HG02973 (cell line): ENCODE results near the gene WNT9A.
A peak's percentile ranks its signal among the peaks of the same experiment; 100 is the strongest.

Source experiments
- ATAC-seq: cut with Tn5 transposase; IDR thresholded peaks from one replicate; pipeline ENCODE4 v1.9.1; 2021; ENCODE audit warnings: moderate library complexity; ENCODE audit not compliant: unreplicated experiment

WNT9A gene

DNA sequence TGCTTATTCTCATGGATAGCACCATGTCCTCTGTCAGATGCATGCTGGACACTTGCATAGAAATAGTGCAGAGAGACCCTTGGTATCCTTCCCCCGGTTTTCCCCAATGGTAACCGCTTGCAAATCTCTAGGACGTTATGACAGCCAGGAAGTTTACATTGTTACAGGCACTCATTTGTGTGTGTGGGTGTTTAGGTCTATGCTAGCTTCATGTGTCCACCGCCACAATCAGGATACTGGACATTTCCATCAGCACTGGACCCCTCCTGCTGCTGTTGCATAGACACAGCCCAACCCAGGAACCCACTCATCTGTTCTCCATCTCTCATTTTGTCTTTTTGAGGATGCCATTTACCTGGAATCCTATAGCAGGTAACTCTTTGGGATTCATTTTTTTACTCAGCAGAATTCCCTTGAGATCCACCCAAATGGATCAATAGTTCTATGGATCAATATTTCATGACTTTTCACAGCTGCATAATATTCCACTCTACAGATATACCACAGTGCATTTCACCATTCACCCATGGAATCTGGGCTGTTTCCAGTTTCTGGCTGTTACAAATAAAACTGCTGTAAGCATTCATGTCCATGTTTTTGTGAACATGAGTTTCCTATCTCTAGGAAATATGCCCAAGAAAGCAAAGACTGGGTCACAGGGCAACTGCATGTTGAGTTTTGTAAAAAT, 6.6 kb upstream of the WNT9A start:
- no peak for ATAC-seq

DNA sequence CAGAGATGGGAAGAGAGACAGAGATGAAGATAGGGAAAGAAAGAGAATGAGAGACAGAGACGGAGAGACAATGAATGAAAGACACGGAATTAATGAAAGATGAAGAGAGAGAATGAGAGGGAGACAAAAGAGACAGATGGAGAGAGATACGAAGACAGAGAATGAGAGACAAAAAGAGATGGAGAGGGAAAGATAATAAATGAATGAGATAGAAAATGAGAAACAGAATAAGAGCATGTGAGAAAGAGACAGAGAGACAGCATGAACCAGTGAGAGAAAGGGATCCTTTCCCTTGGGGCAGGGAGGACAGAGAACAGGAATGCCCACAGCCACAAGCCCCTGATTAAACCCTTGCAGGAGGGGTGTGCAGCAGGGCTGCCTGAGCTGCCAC, 5.3 kb upstream of the WNT9A start:
- no peak for ATAC-seq

- no peak for ATAC-seq
These were observed 4.8 kb upstream of the WNT9A start for GRCh38 chr1:227952374-227953021.

DNA sequence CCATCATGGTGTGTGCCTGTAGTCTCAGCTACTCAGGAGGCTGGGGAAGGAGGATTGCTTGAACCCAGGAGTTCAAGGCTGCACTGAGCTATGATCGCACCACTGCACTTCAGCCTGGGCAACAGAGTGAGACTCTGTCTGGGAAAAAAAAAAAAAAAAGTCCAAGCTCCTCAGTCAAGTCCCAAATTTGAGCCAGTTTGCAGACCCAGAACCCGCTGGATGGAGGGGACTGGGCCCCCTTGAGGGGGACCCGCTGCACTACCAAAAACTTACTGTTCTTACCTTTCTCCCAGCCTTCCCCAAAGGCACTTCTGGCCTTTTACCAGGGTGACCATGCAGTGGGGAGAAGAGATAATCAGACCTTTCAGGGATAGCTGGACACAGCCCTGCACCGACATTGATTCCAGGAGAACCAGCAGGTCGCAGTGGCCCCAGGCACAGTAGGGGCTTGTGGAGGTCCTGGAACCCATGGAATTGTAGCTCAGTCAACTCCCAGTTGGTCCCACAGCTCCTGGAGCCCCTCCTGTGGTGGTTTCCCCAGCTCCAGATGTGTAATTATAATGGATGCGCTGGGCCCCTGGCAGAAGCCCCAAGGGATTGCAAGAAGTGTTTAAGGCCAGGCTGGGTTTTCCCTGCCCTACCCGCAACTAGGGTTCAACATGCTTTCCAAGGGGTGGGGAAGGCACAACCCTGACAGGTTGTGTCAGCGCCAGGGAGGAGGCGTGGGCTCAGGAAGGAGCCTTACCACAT, 4.1 kb upstream of the WNT9A start:
- no peak for ATAC-seq

DNA sequence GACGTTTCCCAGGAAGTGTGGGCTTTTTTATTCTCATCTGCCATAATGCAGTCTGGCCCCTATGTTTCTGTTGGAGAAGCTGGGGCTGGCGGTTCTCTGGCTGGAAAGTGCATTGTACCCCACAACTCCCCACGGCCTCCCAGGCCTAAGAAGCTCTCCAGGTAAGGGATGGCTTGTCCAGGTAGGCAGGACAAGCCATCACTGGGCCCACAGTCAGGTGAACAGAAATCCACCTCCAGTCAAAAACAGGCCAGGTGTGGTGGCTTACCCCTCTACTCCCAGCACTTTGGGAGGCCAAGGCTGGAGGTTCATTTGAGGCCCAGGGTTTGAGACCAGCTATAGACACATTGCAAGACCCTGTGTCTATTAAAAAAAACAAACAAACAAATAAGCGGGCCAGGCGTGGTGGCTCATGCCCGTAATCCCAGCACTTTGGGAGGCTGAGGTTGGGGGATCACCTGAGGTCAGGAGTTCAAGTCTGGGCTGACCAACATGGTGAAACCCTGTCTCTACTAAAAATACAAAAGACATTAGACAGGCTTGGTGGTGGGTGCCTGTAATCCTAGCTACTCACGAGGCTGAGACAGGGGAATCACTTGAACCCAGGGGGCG, 3.1 kb upstream of the WNT9A start:
- ATAC-seq: no peak

GRCh38 chr1:227949954-227950734, 2.4 kb upstream of the WNT9A start:
- no peak for ATAC-seq

DNA sequence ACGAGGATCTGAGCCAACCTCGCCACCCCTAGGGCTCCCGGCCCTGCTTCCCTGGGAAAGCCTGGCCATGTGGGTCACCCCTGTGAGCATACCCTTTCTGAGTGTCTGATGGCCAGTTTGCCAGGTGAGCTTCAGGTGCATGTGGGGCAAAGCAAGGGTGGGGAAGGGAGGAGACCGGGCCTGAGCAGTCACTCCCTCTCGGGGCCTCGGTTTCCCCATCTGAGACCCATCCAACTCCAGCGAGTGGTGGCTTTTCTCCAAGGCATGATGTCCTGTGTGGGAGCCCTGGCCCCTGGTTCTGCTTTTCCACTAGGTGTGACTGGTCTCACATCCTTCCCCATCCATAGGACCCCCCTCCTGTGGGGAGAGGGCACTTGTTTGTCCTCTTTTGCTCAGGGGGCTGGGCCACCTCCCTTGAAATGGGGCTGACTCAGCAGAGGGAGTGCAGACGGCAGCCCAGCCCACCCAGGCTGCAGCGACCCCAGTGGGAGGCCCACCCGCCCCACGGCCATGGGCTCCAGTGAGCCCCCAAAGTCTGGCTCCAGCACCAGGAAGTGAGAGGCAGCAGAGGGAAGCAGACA, 1.7 kb upstream of the WNT9A start:
- ATAC-seq: no peak

GRCh38 chr1:227948493-227949260, 945 bp upstream of the WNT9A start:
- no peak for ATAC-seq

GRCh38 chr1:227947386-227947675, 401 bp downstream of the WNT9A start:
- ATAC-seq: no peak

DNA sequence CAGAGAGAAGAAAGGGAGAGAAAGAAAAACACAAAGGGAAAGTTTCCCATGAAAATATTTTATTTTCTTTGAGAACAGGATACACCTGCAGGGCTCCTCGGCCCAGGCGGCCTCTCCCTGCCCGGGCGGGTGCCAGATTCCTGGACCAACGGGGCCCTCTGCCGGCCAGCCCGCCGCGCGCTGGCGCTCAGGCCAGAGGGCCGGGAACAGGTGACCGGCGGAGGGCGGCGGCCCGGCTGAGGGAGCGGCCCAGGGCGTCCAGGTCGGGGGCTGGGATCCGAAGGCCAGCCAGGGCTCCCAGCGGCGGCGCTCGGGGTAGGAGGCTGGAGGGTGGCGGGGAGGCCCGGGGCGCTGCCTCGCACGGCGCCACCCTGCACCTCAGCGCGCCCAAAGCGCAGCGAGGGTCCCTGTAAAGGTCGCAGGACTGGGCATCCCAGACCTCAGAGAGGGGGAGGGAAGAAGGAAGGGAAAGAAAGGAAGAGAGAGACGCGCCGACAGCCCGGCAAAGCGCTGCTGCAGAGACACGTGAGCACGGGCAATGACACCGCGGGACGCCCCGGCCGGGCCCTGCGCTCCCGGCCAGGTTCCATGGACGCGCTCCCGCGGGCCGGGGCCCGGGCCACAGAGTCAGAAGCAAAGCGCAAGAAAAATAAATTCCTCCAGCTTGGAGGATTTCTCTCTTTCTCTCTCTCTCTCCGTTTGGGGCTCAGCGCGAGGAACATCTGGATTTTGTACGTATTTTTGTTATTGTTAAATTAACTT, 927 bp downstream of the WNT9A start:
- peak; percentile 51 for ATAC-seq

GRCh38 chr1:227945891-227946623, 1.7 kb downstream of the WNT9A start:
- ATAC-seq: peak; percentile 34

DNA sequence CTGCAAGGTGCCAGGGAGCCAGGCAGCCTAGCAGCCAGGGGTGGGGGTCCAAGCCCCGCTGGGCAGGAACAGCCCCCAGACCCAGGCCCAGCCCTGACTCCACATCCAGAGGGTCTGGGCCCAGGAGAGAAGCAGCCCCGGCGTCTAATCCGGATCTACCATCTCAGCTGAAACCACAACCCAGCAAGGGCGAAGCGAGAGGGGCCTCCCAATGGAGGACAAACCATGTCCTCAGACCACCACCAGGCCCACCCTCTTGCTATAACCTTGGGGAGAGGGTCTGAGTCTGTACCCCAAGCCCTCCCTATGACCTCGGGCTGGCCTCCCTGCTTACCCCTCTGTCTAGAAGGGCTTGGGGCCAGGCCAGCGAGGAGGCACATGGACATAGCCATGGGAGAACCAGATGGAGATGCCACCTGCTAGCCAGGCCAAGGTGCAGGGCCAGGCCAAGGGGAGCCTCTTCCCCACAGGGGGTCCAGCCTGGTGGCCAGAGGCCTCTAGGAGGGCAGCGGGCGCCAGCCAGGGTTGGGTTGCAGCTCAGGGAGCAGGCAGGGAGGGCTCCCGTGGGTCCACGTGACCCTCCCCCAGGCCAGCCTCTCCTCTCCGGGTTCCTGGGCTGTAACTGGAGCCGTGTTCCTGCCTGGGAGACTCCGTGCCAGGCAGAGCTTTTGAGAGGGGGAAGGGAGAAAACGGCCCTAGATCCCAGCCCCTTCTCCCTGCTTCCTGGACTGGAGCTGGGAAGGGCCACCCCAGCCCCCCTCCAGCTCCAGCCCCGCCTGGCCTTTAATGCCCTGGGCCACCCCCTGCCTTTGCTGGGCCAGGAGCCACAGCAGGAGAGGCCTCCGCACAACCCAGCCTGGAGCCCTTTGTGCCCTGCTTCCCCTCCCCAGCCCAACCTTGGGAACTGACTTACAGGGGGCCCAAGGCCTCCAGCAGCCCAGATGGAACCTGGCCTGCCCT, 2.5 kb downstream of the WNT9A start:
- no peak for ATAC-seq

- ATAC-seq: no peak
These were observed 3.4 kb downstream of the WNT9A start for GRCh38 chr1:227944090-227944930.

GRCh38 chr1:227943381-227944089, 4.2 kb downstream of the WNT9A start:
- ATAC-seq: no peak

GRCh38 chr1:227942716-227943261, 4.9 kb downstream of the WNT9A start:
- no peak for ATAC-seq
